ENCODE measurements around the gene FKBP1A. TPM values are rescaled to one million over a fixed set of nuclear protein-coding genes. Genes with fewer than 3 reads are reported as not detected.

FKBP1A gene
- total RNA-seq, 1 experiment from 2014 or later = 209 TPM

GRCh38 chr20:1378735-1379125 is 14.1 kb downstream of the FKBP1A start:
- Mint-ChIP-seq H3K9me3 (ENCODE audit: unreplicated experiment) (no peaks in the 10 kb centered on the region), H3K27ac (ENCODE audit: low read depth, unreplicated experiment) (peak overlapping the region; percentile 46), H3K36me3 (ENCODE audit: insufficient read depth, unreplicated experiment) (peaks cover 36% of the 10 kb centered on the region), H3K27me3 (ENCODE audit: insufficient read depth, unreplicated experiment) (no peaks in the 10 kb centered on the region), H3K4me3 (ENCODE audit: unreplicated experiment) (no peak overlapping the region), H3K4me1 (ENCODE audit: insufficient read depth, unreplicated experiment) (peaks cover 56% of the 10 kb centered on the region)
- intact Hi-C loops (cut with micrococcal nuclease) = loop anchor here (10.0 kb wide), 1 partner anchor 56 kb away; no protein-coding TSS in a partner anchor
- ChIA-PET CTCF (interaction anchor here (1.3 kb wide), 1 partner anchor 12 kb away, joined by 3 read pairs; no protein-coding TSS in a partner anchor), POLR2A (interaction anchor here (1.4 kb wide), 1 partner anchor 49 kb away, joined by 5 read pairs; the partner anchor contains the start of gene SDCBP2)
- no peak for DNase-seq (ENCODE audit: unreplicated experiment)
- no peak for TF ChIP-seq CTCF (IDR thresholded peaks at IDR 0.05; ENCODE audit: unreplicated experiment)
- no TSS peak for BruUV-seq (replicated peaks)

GRCh38 chr20:1377984-1378734 is 14.7 kb downstream of the FKBP1A start:
- peak overlapping the region; percentile 44 for H3K27ac Mint-ChIP-seq (ENCODE audit: low read depth, unreplicated experiment)
- peak; percentile 34 for DNase-seq (ENCODE audit: unreplicated experiment)
- TF ChIP-seq CTCF (IDR thresholded peaks at IDR 0.05; ENCODE audit: unreplicated experiment) = no peak
- H3K27me3 Mint-ChIP-seq (ENCODE audit: insufficient read depth, unreplicated experiment) = no peaks in the 10 kb centered on the region
- no TSS peak for BruUV-seq (replicated peaks)
- H3K36me3 Mint-ChIP-seq (ENCODE audit: insufficient read depth, unreplicated experiment) = peaks cover 37% of the 10 kb centered on the region
- ChIA-PET CTCF (interaction anchor here (1.2 kb wide), 1 partner anchor 66 kb away, joined by 4 read pairs; no protein-coding TSS in a partner anchor), POLR2A (interaction anchor here (0.8 kb wide), 1 partner anchor 11 kb away, joined by 3 read pairs; no protein-coding TSS in a partner anchor)
- no peaks in the 10 kb centered on the region for H3K9me3 Mint-ChIP-seq (ENCODE audit: unreplicated experiment)
- intact Hi-C loops (cut with micrococcal nuclease) = loop anchor here (10.0 kb wide), 1 partner anchor 57 kb away; no protein-coding TSS in a partner anchor
- H3K4me3 Mint-ChIP-seq (ENCODE audit: unreplicated experiment) = no peak overlapping the region
- peaks cover 56% of the 10 kb centered on the region for H3K4me1 Mint-ChIP-seq (ENCODE audit: insufficient read depth, unreplicated experiment)

GRCh38 chr20:1377341-1377871 is 15.4 kb downstream of the FKBP1A start:
- CTCF ChIA-PET = interaction anchor here (1.2 to 1.4 kb wide), 2 partner anchors 63 to 65 kb away, joined by 4 read pairs; no protein-coding TSS in a partner anchor
- Mint-ChIP-seq H3K9me3 (ENCODE audit: unreplicated experiment) (no peaks in the 10 kb centered on the region), H3K27me3 (ENCODE audit: insufficient read depth, unreplicated experiment) (no peaks in the 10 kb centered on the region), H3K27ac (ENCODE audit: low read depth, unreplicated experiment) (peak overlapping the region; percentile 44), H3K36me3 (ENCODE audit: insufficient read depth, unreplicated experiment) (peaks cover 43% of the 10 kb centered on the region), H3K4me1 (ENCODE audit: insufficient read depth, unreplicated experiment) (peaks cover 56% of the 10 kb centered on the region), H3K4me3 (ENCODE audit: unreplicated experiment) (no peak overlapping the region)
- intact Hi-C loops (cut with micrococcal nuclease) = loop anchor here (10.0 kb wide), 1 partner anchor 57 kb away; no protein-coding TSS in a partner anchor
- BruUV-seq (replicated peaks) = no TSS peak
- DNase-seq (ENCODE audit: unreplicated experiment) = no peak
- POLR2A ChIA-PET = interaction anchor here (0.6 to 0.8 kb wide), 3 partner anchors 11 to 58 kb away, joined by 3 read pairs; partner anchors contain the start of gene SDCBP2
- no peak for TF ChIP-seq CTCF (IDR thresholded peaks at IDR 0.05; ENCODE audit: unreplicated experiment)

All from MCF 10A (cell line).